ENCODE data around the gene CD36.

- TF ChIP-seq POLR2A (IDR thresholded peaks at IDR 0.05), result no peak
- no peak for TF ChIP-seq CTCF (IDR thresholded peaks at IDR 0.05)
Measured at GRCh38 chr7:80609751-80610150, 28.7 kb upstream of the CD36 start.

All from body of pancreas (tissue), 4 donors.